HCT116 (cell line): ENCODE data around the gene CAB39. TPM values are rescaled to one million over a fixed set of nuclear protein-coding genes. Genes with fewer than 3 reads are reported as not detected.

Experiments used
- ATAC-seq: fragments of 200-7000 bp; cut with Tn5 transposase; 2 replicates; pipeline ENCODE4 v1.9.1; 2020; ENCODE audit warnings: mild to moderate bottlenecking, moderate library complexity
- BruUV-seq: library from RNA; stranded (reverse); fragments of 400-500 nt; replicated peaks from 2 replicates; lab custom pipeline; 2021; lab: Mats Ljungman, UMichigan
- CTCF ChIA-PET: fragments of 300-600 bp; sonication (Branson Sonifier 250); formaldehyde crosslinking; loops from one replicate; lab custom pipeline; 2021; ENCODE audit warnings: antibody characterized with exemption; lab: Charles Lee
- POLR2A ChIA-PET: fragments of 300-600, 350-600 bp; sonication (Branson Sonifier 250); formaldehyde crosslinking; loops from one replicate; lab custom pipeline; 2021; ENCODE audit warnings: antibody characterized with exemption; lab: Charles Lee
- RAD21 ChIA-PET, 2 experiments: fragments of 300-600 bp; sonication (Branson Sonifier 250); formaldehyde crosslinking; loops; one replicate each; lab custom pipeline; 2023; ENCODE audit warnings: low total read pairs in 2 of 2; ENCODE audit not compliant: uncharacterized antibody in 2 of 2, unreplicated experiment in 2 of 2, low non-redundant PET in 1 of 2; lab: Charles Lee
- DNase-seq: peaks from one replicate; pipeline ENCODE4 v3.0.0-alpha.2; 2010; ENCODE audit warnings: low read depth, low spot score
- H2AFZ ChIP-seq: fragments of 200-600 bp; shearing (Covaris generic), sonication (generic); 2 replicates; pipeline ENCODE4 v1.6.1; 2017; ENCODE audit warnings: low read depth, mixed run types, mixed read lengths, antibody characterized with exemption, low read length; ENCODE audit not compliant: poor library complexity, severe bottlenecking
- H3K27ac ChIP-seq: 2 replicates; pipeline ENCODE4 v1.5.1; 2012; ENCODE audit warnings: low read depth, low read length
- H3K27me3 ChIP-seq: fragments of 200-600 bp; sonication (generic); 2 replicates; pipeline ENCODE4 v1.6.1; 2016; ENCODE audit warnings: mixed run types, low read length, mixed read lengths; ENCODE audit not compliant: insufficient read depth
- H3K36me3 ChIP-seq, 2 experiments: fragments of 200-500 bp in 1 of 2; fragments of 200-600 bp in 1 of 2; sonication (Bioruptor generic) in 1 of 2; sonication (generic) in 1 of 2; 2 replicates each; pipeline versions ENCODE4 v1.5.1 to v1.6.1; 2014 to 2016; ENCODE audit warnings: low read length in 2 of 2, inconsistent platforms in 1 of 2, mixed read lengths in 1 of 2, mixed run types in 1 of 2; ENCODE audit not compliant: insufficient read depth in 2 of 2, control insufficient read depth in 1 of 2
- H3K4me1 ChIP-seq, 2 experiments: fragments of 200-600 bp in 1 of 2; sonication (generic) in 1 of 2; 2 replicates each; pipeline versions ENCODE4 v1.5.1 to v1.6.1; 2012 to 2017; ENCODE audit warnings: low read length in 2 of 2, inconsistent platforms in 1 of 2, mild to moderate bottlenecking in 1 of 2, mixed read lengths in 1 of 2, mixed run types in 1 of 2, moderate library complexity in 1 of 2; ENCODE audit not compliant: insufficient read depth in 2 of 2, control insufficient read depth in 1 of 2
- H3K4me2 ChIP-seq: fragments of 200-600 bp; sonication (generic); 2 replicates; pipeline ENCODE4 v1.6.1; 2017; ENCODE audit warnings: mixed run types, low read length, mixed read lengths
- H3K4me3 ChIP-seq, 2 experiments: fragments of 200-600 bp in 1 of 2; sonication (generic) in 1 of 2; replicated peaks in 1 of 2; 2 replicates each; pipeline ENCODE4 v1.5.1; 2011 to 2016; ENCODE audit warnings: low read length in 2 of 2, control low read depth in 1 of 2, low read depth in 1 of 2, mild to moderate bottlenecking in 1 of 2, mixed read lengths in 1 of 2, mixed run types in 1 of 2
- H3K79me2 ChIP-seq: fragments of 200-600 bp; sonication (generic); 2 replicates; pipeline ENCODE4 v1.6.1; 2017; ENCODE audit warnings: mild to moderate bottlenecking, mixed run types, low read length, moderate library complexity, mixed read lengths; ENCODE audit not compliant: insufficient read depth
- H3K9ac ChIP-seq: fragments of 200-600 bp; sonication (generic); 2 replicates; pipeline ENCODE4 v1.6.1; 2016; ENCODE audit warnings: low read length, mixed read lengths
- H3K9me2 ChIP-seq: fragments of 200-600 bp; sonication (generic), shearing (Covaris generic); 2 replicates; pipeline ENCODE4 v1.6.1; 2017; ENCODE audit warnings: mixed run types, mild to moderate bottlenecking, moderate library complexity; ENCODE audit not compliant: insufficient read depth
- H3K9me3 ChIP-seq, 2 experiments: fragments of 200-500 bp in 1 of 2; fragments of 200-600 bp in 1 of 2; sonication (Bioruptor generic) in 1 of 2; sonication (generic) in 1 of 2; 2 replicates each; pipeline ENCODE4 v1.6.1; 2014 to 2017; ENCODE audit warnings: low read length in 2 of 2, mixed read lengths in 2 of 2, inconsistent platforms in 1 of 2, low read depth in 1 of 2, mild to moderate bottlenecking in 1 of 2, mixed run types in 1 of 2, moderate library complexity in 1 of 2; ENCODE audit not compliant: control insufficient read depth in 1 of 2, insufficient read depth in 1 of 2
- H4K20me1 ChIP-seq: fragments of 200-600 bp; sonication (generic), shearing (Covaris generic); 2 replicates; pipeline ENCODE4 v1.6.1; 2017; ENCODE audit warnings: mixed run types, mild to moderate bottlenecking, moderate library complexity; ENCODE audit not compliant: insufficient read depth
- CBX3 ChIP-seq: IDR thresholded peaks from 2 replicates; pipeline ENCODE4 v1.6.1; 2012; ENCODE audit warnings: low read depth
- ELF1 ChIP-seq: IDR thresholded peaks from 2 replicates; pipeline ENCODE4 v1.6.1; 2012; ENCODE audit warnings: low read depth, borderline replicate concordance
- FOSL1 ChIP-seq: IDR thresholded peaks from 2 replicates; pipeline ENCODE4 v1.6.1; 2012; ENCODE audit warnings: low read depth
- POLR2AphosphoS5 ChIP-seq: IDR thresholded peaks from 2 replicates; pipeline ENCODE4 v1.6.1; 2011; ENCODE audit warnings: mild to moderate bottlenecking, low read depth, low read length, moderate library complexity
- SRF ChIP-seq: IDR thresholded peaks from 2 replicates; pipeline ENCODE4 v1.6.1; 2012; ENCODE audit warnings: low read depth
- TCF7L2 ChIP-seq: IDR thresholded peaks from 2 replicates; pipeline ENCODE4 v1.7.0; 2011; ENCODE audit warnings: borderline replicate concordance, inconsistent platforms; ENCODE audit not compliant: insufficient read depth, insufficient read length; ENCODE audit errors: extremely low read depth
- ZFX ChIP-seq: fragments of 450-650 bp; IDR thresholded peaks from 2 replicates; pipeline ENCODE4 v1.6.1; 2017
- intact Hi-C: fragments of 100-400 bp; cut with micrococcal nuclease; formaldehyde crosslinking; loops from 2 replicates; pipeline ENCODE4 v1.10.0; 2022
- total RNA-seq: library from RNA; stranded (reverse); gene quantifications from one replicate; pipeline ENCODE4 v1.2.1, GENCODE V29; 2021; ENCODE audit not compliant: unreplicated experiment
- TF ChIP-seq, protein P1 (sequence below): IDR thresholded peaks from 2 replicates; pipeline ENCODE4 v1.6.1; 2012
- TF ChIP-seq, protein P2 (sequence below): IDR thresholded peaks from 2 replicates; pipeline ENCODE4 v1.6.1; 2011; ENCODE audit warnings: mild to moderate bottlenecking, low read length, moderate library complexity; ENCODE audit not compliant: insufficient replicate concordance; ENCODE audit errors: extremely low read depth

CAB39 gene
- total RNA-seq, 1 experiment from 2014 or later, result 63.6 TPM

DNA sequence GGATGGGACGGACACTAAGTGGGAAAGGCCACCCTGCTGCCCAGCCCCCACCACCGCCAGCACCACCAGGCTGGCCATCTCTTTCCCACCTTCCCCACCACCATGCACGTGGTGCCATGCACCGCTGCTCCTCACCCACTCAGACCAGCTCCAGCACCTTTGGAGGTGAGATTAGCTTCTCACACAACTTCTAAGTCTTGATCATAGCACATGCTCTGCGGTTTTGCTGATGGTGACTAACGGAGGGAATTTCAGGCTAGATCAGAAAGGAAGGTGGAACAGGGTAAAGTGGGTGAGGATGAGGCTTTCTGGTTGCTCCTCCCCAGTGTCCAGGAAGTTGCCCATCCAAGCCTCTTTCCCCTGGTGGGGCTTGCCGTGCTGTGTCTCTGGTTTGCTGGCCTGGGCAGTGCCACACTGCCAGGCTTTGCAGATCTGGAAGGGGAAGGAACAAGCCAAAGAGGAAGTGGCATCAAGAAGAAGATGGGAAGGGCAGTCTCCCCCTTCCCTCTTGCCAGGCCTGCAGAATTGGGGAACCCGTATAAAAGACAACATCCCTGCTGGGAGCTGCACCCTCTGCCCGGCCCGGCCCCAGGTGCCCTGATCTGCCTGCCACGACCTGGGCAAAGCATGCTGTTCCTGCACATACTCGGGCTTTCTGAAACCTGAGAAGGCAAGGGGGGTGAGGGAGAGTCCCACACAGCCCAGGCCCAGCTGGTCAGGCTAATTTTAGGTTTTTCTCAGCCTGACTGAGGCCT is 44.3 kb upstream of the CAB39 start:
- no peak overlapping the region for H2AFZ ChIP-seq
- peaks cover 18 to 62% of the 10 kb centered on the region in 2 experiments for H3K4me1 ChIP-seq
- H3K79me2 ChIP-seq, result no peaks in the 10 kb centered on the region
- H4K20me1 ChIP-seq, result no peaks in the 10 kb centered on the region
- DNase-seq, result no peak
- no peaks in the 10 kb centered on the region for H3K36me3 ChIP-seq
- intact Hi-C loops, result no loop called here
- ChIA-PET POLR2A (no interaction called here), RAD21 (no interaction called here), CTCF (no interaction called here)
- H3K27me3 ChIP-seq, result no peaks in the 10 kb centered on the region
- peak; percentile 7 for ATAC-seq
- peak overlapping the region; percentile 18 for H3K4me2 ChIP-seq
- no peaks in the 10 kb centered on the region for H3K9me3 ChIP-seq
- no peaks in the 10 kb centered on the region for H3K9me2 ChIP-seq
- H3K9ac ChIP-seq, result no peak overlapping the region
- no peak overlapping the region for H3K4me3 ChIP-seq
- no peak overlapping the region for H3K27ac ChIP-seq
- TF ChIP-seq, protein P1, sequence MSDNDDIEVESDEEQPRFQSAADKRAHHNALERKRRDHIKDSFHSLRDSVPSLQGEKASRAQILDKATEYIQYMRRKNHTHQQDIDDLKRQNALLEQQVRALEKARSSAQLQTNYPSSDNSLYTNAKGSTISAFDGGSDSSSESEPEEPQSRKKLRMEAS, result peak; percentile 43; the same call in 1 of the 2 replicates
- TF ChIP-seq TCF7L2 (no peak), POLR2AphosphoS5 (no peak), SRF (no peak), FOSL1 (no peak), ZFX (0 out of 2 replicates have a peak, but pooled peaks have one; percentile 16), CBX3 (no peak), ELF1 (no peak)
- TF ChIP-seq, protein P2, sequence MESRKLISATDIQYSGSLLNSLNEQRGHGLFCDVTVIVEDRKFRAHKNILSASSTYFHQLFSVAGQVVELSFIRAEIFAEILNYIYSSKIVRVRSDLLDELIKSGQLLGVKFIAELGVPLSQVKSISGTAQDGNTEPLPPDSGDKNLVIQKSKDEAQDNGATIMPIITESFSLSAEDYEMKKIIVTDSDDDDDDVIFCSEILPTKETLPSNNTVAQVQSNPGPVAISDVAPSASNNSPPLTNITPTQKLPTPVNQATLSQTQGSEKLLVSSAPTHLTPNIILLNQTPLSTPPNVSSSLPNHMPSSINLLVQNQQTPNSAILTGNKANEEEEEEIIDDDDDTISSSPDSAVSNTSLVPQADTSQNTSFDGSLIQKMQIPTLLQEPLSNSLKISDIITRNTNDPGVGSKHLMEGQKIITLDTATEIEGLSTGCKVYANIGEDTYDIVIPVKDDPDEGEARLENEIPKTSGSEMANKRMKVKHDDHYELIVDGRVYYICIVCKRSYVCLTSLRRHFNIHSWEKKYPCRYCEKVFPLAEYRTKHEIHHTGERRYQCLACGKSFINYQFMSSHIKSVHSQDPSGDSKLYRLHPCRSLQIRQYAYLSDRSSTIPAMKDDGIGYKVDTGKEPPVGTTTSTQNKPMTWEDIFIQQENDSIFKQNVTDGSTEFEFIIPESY, result no peak
- no TSS peak for BruUV-seq
